ENCODE results near the gene ABHD3.

DNA sequence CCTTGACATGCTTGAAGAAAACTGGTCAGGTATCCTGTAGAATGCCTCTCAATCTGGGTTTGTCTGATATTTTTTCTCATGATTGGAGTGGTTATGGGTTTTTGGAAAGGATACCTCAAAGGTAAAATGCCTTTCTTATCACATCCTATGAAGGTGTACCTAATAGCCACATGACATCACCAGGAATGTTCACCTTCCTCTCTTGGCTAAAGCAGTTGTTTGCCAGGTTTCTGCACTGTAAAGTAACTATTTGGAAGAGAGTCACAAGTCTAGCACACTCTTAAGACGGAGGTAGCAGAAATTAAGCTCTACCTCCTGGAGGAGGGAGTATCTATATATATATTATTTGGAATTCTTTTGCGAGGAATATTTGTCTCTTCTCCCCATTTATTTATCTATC is 18.1 kb upstream of the ABHD3 start:
- no peak for TF ChIP-seq MYC (IDR thresholded peaks at IDR 0.05; ENCODE audit: low read depth, low read length)
- no peak for TF ChIP-seq GATA2 (IDR thresholded peaks at IDR 0.05; ENCODE audit: insufficient read depth, insufficient read length, low read depth, low read length)
- TF ChIP-seq EZH2 (IDR thresholded peaks at IDR 0.05; ENCODE audit: borderline replicate concordance, low read depth, low read length, severe bottlenecking), result no peak

All from endothelial cell of umbilical vein (primary cell).